Prostate gland (tissue), 2 donors: ENCODE measurements around the gene YARS2. TPM values are rescaled to one million over a fixed set of nuclear protein-coding genes. Genes with fewer than 3 reads are reported as not detected.

Experiments
- DNase-seq: peaks from one replicate; pipeline ENCODE4 v3.0.0-alpha.2; 2019; ENCODE audit warnings: low spot score
- H3K27ac ChIP-seq, 2 donors: fragments of 200-600 bp; sonication (generic); 2 replicates each; pipeline ENCODE4 v1.5.1; 2017 to 2019
- H3K27me3 ChIP-seq: fragments of 200-600 bp; sonication (generic); replicated peaks from 2 replicates; pipeline ENCODE4 v1.5.1; 2019; ENCODE audit not compliant: insufficient read depth
- H3K36me3 ChIP-seq, 2 donors: fragments of 200-600 bp; sonication (generic); 1 replicate in 1 of 2; 2 replicates in 1 of 2; pipeline versions ENCODE4 v1.5.1 to v1.8.1; 2017 to 2019
- H3K4me1 ChIP-seq: fragments of 200-600 bp; sonication (generic); replicated peaks from 2 replicates; pipeline ENCODE4 v1.5.1; 2019
- H3K4me3 ChIP-seq, 2 donors: fragments of 200-600 bp; sonication (generic); 2 replicates each; pipeline ENCODE4 v1.5.1; 2017 to 2019
- H3K9me3 ChIP-seq: fragments of 200-600 bp; sonication (generic); 2 replicates; pipeline ENCODE4 v1.5.1; 2017
- CTCF ChIP-seq, 4 experiments: fragments of 200-600 bp in 2 of 4; fragments of 450-650 bp in 2 of 4; sonication (generic) in 2 of 4; IDR thresholded peaks; 1 replicate in 3 of 4; 2 replicates in 1 of 4; pipeline ENCODE4 v1.5.1; 2016 to 2019; ENCODE audit warnings: antibody characterized with exemption in 4 of 4, mild to moderate bottlenecking in 2 of 4, moderate library complexity in 2 of 4
- POLR2A ChIP-seq: fragments of 450-650 bp; IDR thresholded peaks from one replicate; pipeline ENCODE4 v1.6.1; 2016; ENCODE audit warnings: antibody characterized with exemption, mild to moderate bottlenecking
- POLR2AphosphoS5 ChIP-seq: sonication (generic); formaldehyde crosslinking; IDR thresholded peaks from one replicate; pipeline ENCODE4 v1.6.1; 2017; ENCODE audit warnings: antibody characterized with exemption
- WGBS: methylation state at CpG from one replicate; pipeline ENCODE4 v1.1.5; 2018; 5-methylcytosine and 5-hydroxymethylcytosine counted together
- intact Hi-C: fragments of 100-400 bp; cut with DNase I; formaldehyde crosslinking; loops from one replicate; pipeline ENCODE4 v1.14.2; 2022
- total RNA-seq, 2 donors: library from RNA; depleted of rRNA; stranded (reverse); fragments of >200 nt; gene quantifications; one replicate each; pipeline ENCODE4 v1.1.0, GENCODE V29; 2016

YARS2 gene
- total RNA-seq, 2 donors from 2014 or later: 19.2 to 26.2 TPM

GRCh38 chr12:32768518-32768917, 12.8 kb upstream of the YARS2 start:
- H3K36me3 ChIP-seq: no peaks in the 10 kb centered on the region
- H3K27ac ChIP-seq: no peak overlapping the region
- H3K4me3 ChIP-seq: no peak overlapping the region
- 66% methylated on average over 4 of the region's 4 CpGs for WGBS
- intact Hi-C loops: no loop called here
- no peaks in the 10 kb centered on the region for H3K4me1 ChIP-seq
- no peaks in the 10 kb centered on the region for H3K9me3 ChIP-seq
- no peak for DNase-seq
- TF ChIP-seq POLR2A (no peak), CTCF (IDR thresholded peaks at IDR 0.05) (no peak), POLR2AphosphoS5 (no peak)
- H3K27me3 ChIP-seq: no peaks in the 10 kb centered on the region

GRCh38 chr12:32765906-32766305, 10.2 kb upstream of the YARS2 start:
- DNase-seq: no peak
- TF ChIP-seq POLR2AphosphoS5 (no peak), CTCF (IDR thresholded peaks at IDR 0.05) (no peak), POLR2A (no peak)
- intact Hi-C loops: no loop called here
- no peak overlapping the region for H3K27ac ChIP-seq
- no peak overlapping the region for H3K4me3 ChIP-seq
- no peaks in the 10 kb centered on the region for H3K4me1 ChIP-seq
- H3K9me3 ChIP-seq: no peaks in the 10 kb centered on the region
- H3K27me3 ChIP-seq: no peaks in the 10 kb centered on the region
- 61% methylated on average over 4 of the region's 4 CpGs for WGBS
- H3K36me3 ChIP-seq: no peaks in the 10 kb centered on the region

- H3K9me3 ChIP-seq: no peaks in the 10 kb centered on the region
- no peak overlapping the region for H3K4me3 ChIP-seq
- no peak for DNase-seq
- H3K27ac ChIP-seq: no peak overlapping the region
- no peaks in the 10 kb centered on the region for H3K36me3 ChIP-seq
- no peaks in the 10 kb centered on the region for H3K27me3 ChIP-seq
- no peaks in the 10 kb centered on the region for H3K4me1 ChIP-seq
- intact Hi-C loops: no loop called here
- TF ChIP-seq POLR2A (no peak), CTCF (IDR thresholded peaks at IDR 0.05) (no peak), POLR2AphosphoS5 (no peak)
- whole genome bisulfite sequencing: 56% methylated on average over 1 of the region's 1 CpG
Observed at GRCh38 chr12:32761716-32762115, 6.0 kb upstream of the YARS2 start.

DNA sequence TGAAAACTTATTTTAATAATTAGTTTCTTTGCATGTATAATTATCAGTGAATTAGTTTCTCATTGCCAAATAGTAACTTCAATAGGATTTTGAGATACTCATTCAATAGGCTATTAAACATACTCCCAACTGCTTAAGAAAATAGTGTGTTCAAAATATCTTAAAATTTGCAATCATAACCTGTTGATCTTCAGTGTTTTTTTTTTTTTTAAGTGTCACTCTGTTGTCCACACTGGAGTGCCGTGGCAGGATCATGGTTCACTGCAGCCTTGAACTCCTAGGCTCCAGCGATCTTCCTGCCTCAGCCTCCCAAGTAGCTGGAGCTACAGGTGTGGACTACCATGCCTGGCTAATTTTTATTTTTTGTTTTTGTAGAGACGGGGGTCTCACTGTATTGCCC, 1.5 kb upstream of the YARS2 start:
- intact Hi-C loops: loop anchor here (2.0 to 5.0 kb wide), 3 partner anchors 162 to 1460 kb away; partner anchors contain the start of gene ALG10
- H3K4me3 ChIP-seq: no peak overlapping the region
- no peaks in the 10 kb centered on the region for H3K36me3 ChIP-seq
- 100% methylated on average over 3 of the region's 3 CpGs for WGBS
- no peaks in the 10 kb centered on the region for H3K9me3 ChIP-seq
- H3K4me1 ChIP-seq: peaks cover 6% of the 10 kb centered on the region
- no peaks in the 10 kb centered on the region for H3K27me3 ChIP-seq
- H3K27ac ChIP-seq: no peak overlapping the region
- no peak for TF ChIP-seq POLR2AphosphoS5
- no peak for TF ChIP-seq CTCF (IDR thresholded peaks at IDR 0.05)
- TF ChIP-seq POLR2A: no peak
- DNase-seq: no peak

GRCh38 chr12:32756476-32757066, 874 bp upstream of the YARS2 start:
- peak overlapping the region; percentile 91 to 92 for H3K27ac ChIP-seq
- TF ChIP-seq CTCF (IDR thresholded peaks at IDR 0.05) (peak in 1 of 4 experiments; percentile 8), POLR2AphosphoS5 (no peak)
- no peaks in the 10 kb centered on the region for H3K36me3 ChIP-seq
- WGBS: 20% methylated on average over 8 of the region's 8 CpGs
- intact Hi-C loops: loop anchor here (2.0 to 5.0 kb wide), 3 partner anchors 162 to 1461 kb away; partner anchors contain the start of gene ALG10
- no peak for DNase-seq
- no peaks in the 10 kb centered on the region for H3K9me3 ChIP-seq
- peaks cover 6% of the 10 kb centered on the region for H3K4me1 ChIP-seq
- peak overlapping the region; percentile 87 to 88 for H3K4me3 ChIP-seq
- H3K27me3 ChIP-seq: no peaks in the 10 kb centered on the region
